Measurements from ENCODE around the gene NARS2. TPM values are rescaled to one million over a fixed set of nuclear protein-coding genes. Genes with fewer than 3 reads are reported as not detected.

The NARS2 gene
- total and polyA plus RNA-seq, 9 of the 15 experiments (the other 6 are each of a cell fraction or from before 2014, with no cell fraction given): 26.8 to 48.0 (median 34.2) TPM

- peak in 1 of 2 experiments; percentile 30 for TF ChIP-seq AFF1 (IDR thresholded peaks at IDR 0.05; ENCODE audit: low read depth in 1 of 2, partially characterized antibody in 2 of 2)
- TF ChIP-seq RBM17 (IDR thresholded peaks at IDR 0.05; ENCODE audit: borderline replicate concordance, low read depth, low read length): no peak
- TF ChIP-seq ZNF395 (CRISPR knock-in tag; IDR thresholded peaks at IDR 0.05): peak; percentile 97
- TF ChIP-seq ZNF76 (CRISPR knock-in tag; IDR thresholded peaks at IDR 0.05; ENCODE audit: borderline replicate concordance): peak; percentile 11; the same call in 1 of the 2 replicates
- peak; percentile 49 for TF ChIP-seq SAP30 (IDR thresholded peaks at IDR 0.05; ENCODE audit: borderline replicate concordance, insufficient read depth, low read depth, low read length, poor library complexity, severe bottlenecking)
- no peak for TF ChIP-seq SIRT6 (IDR thresholded peaks at IDR 0.05; ENCODE audit: low read depth, low read length)
- peak; percentile 54 for TF ChIP-seq TAF1 (IDR thresholded peaks at IDR 0.05; ENCODE audit: control insufficient read depth, extremely low read depth, insufficient read depth, low read length, severe bottlenecking)
- peak in 1 of 2 experiments; percentile 91; a peak in 2 of 4 replicates for TF ChIP-seq ZNF639 (CRISPR knock-in tag; conservative IDR thresholded peaks at IDR 0.05 in 1 of 2, IDR thresholded peaks at IDR 0.05 in 1 of 2)
- peak; percentile 93 for TF ChIP-seq DMBX1 (CRISPR knock-in tag; IDR thresholded peaks at IDR 0.05; ENCODE audit: borderline replicate concordance)
- peak; percentile 66; the same call in 1 of the 2 replicates for TF ChIP-seq ZNF584 (CRISPR knock-in tag; IDR thresholded peaks at IDR 0.05; ENCODE audit: low read depth)
- TF ChIP-seq ELF2 (CRISPR knock-in tag; IDR thresholded peaks at IDR 0.05): no peak
- peak; percentile 38; the same call in 1 of the 2 replicates for TF ChIP-seq CUX1 (CRISPR knock-in tag; IDR thresholded peaks at IDR 0.05)
These were observed 156.6 kb downstream of the NARS2 start (continued) for GRCh38 chr11:78417888-78418583.

All from K562 (cell line).